Fibroblast of mammary gland (primary cell): ENCODE results near the gene PGC.

Experiments used
- DNase-seq: peaks from one replicate; pipeline ENCODE4 v3.0.0-alpha.2; 2010; ENCODE audit warnings: low read depth
- H3K4me3 ChIP-seq: 2 replicates; pipeline ENCODE4 v1.5.1; 2011; ENCODE audit warnings: low read depth, mild to moderate bottlenecking, low read length, moderate library complexity; ENCODE audit not compliant: control insufficient read depth
- TF ChIP-seq, protein P1 (sequence below): conservative IDR thresholded peaks from 2 replicates; pipeline ENCODE4 v1.5.1; 2011; ENCODE audit warnings: low read depth, low read length, inconsistent platforms; ENCODE audit not compliant: control insufficient read depth, insufficient read depth

Gene PGC

DNA sequence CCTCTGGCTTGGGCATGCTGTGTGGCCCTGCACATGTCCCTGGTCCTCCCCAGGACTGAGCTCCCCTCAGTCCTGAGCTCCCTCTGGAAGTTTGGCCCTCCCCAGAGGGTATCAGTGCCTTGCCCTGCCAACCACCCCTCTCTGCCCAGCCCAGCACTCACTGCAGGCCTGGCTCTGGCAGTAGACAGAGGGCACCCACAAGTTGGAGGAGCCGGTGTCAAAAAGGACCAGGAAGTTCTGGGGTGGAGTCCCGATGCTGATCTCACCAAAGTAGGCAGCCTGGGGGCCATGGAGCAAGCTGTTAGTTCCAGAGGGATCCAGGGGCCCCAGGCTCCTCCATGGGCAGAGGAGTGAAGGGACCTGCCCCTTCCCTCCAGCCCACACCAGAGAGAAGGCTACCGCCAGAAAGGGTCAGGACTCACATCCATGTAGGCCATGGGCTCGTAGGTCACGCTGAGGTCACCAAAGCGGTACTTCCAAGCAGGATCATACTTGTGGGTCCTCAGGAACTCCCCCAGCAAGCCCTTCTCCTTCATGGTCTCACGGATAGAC is 2.9 kb downstream of the PGC start:
- DNase-seq, result no peak
- TF ChIP-seq, protein P1, sequence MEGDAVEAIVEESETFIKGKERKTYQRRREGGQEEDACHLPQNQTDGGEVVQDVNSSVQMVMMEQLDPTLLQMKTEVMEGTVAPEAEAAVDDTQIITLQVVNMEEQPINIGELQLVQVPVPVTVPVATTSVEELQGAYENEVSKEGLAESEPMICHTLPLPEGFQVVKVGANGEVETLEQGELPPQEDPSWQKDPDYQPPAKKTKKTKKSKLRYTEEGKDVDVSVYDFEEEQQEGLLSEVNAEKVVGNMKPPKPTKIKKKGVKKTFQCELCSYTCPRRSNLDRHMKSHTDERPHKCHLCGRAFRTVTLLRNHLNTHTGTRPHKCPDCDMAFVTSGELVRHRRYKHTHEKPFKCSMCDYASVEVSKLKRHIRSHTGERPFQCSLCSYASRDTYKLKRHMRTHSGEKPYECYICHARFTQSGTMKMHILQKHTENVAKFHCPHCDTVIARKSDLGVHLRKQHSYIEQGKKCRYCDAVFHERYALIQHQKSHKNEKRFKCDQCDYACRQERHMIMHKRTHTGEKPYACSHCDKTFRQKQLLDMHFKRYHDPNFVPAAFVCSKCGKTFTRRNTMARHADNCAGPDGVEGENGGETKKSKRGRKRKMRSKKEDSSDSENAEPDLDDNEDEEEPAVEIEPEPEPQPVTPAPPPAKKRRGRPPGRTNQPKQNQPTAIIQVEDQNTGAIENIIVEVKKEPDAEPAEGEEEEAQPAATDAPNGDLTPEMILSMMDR, result no peak
- H3K4me3 ChIP-seq, result no peak overlapping the region

- no peak for DNase-seq
- TF ChIP-seq, protein P1, result no peak
- H3K4me3 ChIP-seq, result no peak overlapping the region
These were observed 3.6 kb downstream of the PGC start for GRCh38 chr6:41743406-41744235.

GRCh38 chr6:41741625-41742490 is 5.3 kb downstream of the PGC start:
- DNase-seq, result no peak
- TF ChIP-seq, protein P1, result no peak

DNA sequence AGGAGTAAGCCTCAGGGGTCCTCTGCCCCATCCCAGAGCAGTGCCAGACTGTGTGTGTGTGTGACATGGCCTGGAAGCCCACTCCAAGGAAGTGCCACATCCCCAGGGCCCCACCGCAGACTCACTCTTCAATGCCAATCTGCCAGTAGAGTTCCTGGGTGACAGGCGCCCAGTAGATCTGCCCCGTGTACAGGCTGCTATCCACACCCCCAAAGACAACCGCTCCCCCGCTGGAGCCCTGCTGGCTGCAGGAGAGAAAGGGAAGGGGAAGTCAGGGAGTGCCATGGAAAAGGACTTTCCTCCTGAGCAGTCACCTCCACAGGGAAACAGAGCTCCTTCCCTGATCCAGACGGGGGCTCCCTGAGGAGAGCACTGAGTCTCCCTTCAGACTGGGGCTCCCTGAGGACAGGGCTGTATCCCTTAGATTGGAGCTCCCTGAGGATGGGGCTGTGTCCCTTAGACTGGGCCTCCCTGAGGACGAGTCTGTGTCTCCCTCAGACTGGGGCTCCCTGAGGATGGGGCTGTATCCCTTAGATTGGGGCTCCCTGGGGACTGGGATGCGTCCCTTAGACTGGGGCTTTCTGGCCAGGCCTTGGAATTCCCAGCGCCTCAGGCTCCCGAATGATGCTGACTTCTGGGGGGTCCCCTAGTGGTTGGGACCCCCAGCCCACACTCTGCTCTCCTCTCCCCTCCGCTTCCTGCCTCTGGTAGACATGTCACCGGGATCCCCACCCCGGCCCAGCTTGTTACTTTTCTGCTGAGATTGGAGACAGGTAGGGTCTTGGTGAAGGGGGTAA is 6.6 kb downstream of the PGC start:
- no peak for DNase-seq
- TF ChIP-seq, protein P1, result no peak
- H3K4me3 ChIP-seq, result no peak overlapping the region

More at GRCh38 chr6:41741625-41742490, 5.3 kb downstream of the PGC start:
- no peak overlapping the region for H3K4me3 ChIP-seq

DNA sequence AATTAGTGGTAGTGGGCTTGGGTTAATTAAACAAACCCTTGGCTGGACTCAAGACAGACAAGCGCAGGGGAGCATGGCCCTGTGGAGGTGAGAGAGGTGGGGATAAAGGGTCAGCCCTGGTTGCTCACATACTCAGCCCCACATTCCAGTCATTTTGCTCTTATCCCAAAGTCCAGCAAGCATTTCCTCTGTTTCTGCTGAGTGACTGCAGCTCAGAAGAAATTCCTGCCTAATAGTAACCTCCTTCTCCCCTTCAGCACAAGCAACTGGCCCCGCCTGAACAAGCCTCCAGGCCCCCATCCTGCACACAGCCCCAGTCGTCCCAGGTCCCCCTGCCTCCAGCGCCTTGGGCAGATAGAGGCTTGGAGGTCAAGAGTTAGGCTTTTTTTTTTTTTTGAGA is 8.2 kb downstream of the PGC start:
- DNase-seq, result no peak
- no peak overlapping the region for H3K4me3 ChIP-seq
- TF ChIP-seq, protein P1, result no peak

GRCh38 chr6:41737591-41738130 is 9.5 kb downstream of the PGC start:
- H3K4me3 ChIP-seq, result no peak overlapping the region
- DNase-seq, result no peak
- TF ChIP-seq, protein P1, result no peak
